Peyer's patch (tissue), 4 donors: ENCODE measurements around the gene RFPL4A.

Experiments
- CTCF ChIP-seq, 6 experiments: fragments of 450-650 bp in 4 of 6; fragments of 200-600 bp in 2 of 6; sonication (generic) in 1 of 6; IDR thresholded peaks; one replicate each; pipeline ENCODE4 v1.5.1; 2017 to 2019; ENCODE audit warnings: antibody characterized with exemption in 6 of 6, mild to moderate bottlenecking in 3 of 6, moderate library complexity in 1 of 6
- POLR2A ChIP-seq, 2 donors: fragments of 450-650 bp; IDR thresholded peaks; one replicate each; pipeline ENCODE4 v1.5.1; 2017; ENCODE audit warnings: antibody characterized with exemption in 2 of 2, mild to moderate bottlenecking in 2 of 2, moderate library complexity in 2 of 2

GRCh38 chr19:55712804-55713631 lies 45.9 kb upstream of the RFPL4A start:
- TF ChIP-seq POLR2A (IDR thresholded peaks at IDR 0.05) = no peak
- TF ChIP-seq CTCF (IDR thresholded peaks at IDR 0.05) = no peak
